HG03066 (cell line): ENCODE results near the gene MBP.
"Not testable (repeated sequence)": the region's sequence is repeated elsewhere in the genome, so short reads cannot be mapped to it uniquely, and the experiment has no call there.

Source experiments
- ATAC-seq: cut with Tn5 transposase; IDR thresholded peaks from one replicate; pipeline ENCODE4 v1.9.1; 2021; ENCODE audit warnings: low read depth; ENCODE audit not compliant: unreplicated experiment

MBP gene

GRCh38 chr18:76981396-76981968 lies 151.1 kb downstream of the MBP start:
- peak; percentile 42 for ATAC-seq

- peak; percentile 23 for ATAC-seq
These were observed 151.8 kb downstream of the MBP start for GRCh38 chr18:76980663-76981395.

DNA sequence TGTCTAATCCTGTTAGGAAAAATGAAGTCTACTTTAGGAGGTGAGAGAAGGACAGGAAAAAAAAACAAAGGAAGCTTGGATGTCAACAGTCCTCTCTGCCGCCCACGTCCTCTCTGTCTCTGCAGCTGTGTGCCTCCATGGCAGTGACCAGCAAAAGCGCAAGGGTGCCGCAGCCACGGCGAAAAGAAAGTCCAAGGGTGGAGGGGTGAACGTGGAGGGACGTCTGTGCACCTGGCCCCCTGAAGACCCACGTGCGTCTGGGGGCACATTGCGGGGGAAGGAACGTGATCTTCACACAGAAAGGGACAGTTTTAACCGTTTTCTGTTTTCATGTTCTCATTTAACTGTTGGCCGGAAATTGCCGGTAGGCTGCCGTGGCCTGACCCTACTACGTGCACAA lies 152.7 kb downstream of the MBP start:
- ATAC-seq = no peak

DNA sequence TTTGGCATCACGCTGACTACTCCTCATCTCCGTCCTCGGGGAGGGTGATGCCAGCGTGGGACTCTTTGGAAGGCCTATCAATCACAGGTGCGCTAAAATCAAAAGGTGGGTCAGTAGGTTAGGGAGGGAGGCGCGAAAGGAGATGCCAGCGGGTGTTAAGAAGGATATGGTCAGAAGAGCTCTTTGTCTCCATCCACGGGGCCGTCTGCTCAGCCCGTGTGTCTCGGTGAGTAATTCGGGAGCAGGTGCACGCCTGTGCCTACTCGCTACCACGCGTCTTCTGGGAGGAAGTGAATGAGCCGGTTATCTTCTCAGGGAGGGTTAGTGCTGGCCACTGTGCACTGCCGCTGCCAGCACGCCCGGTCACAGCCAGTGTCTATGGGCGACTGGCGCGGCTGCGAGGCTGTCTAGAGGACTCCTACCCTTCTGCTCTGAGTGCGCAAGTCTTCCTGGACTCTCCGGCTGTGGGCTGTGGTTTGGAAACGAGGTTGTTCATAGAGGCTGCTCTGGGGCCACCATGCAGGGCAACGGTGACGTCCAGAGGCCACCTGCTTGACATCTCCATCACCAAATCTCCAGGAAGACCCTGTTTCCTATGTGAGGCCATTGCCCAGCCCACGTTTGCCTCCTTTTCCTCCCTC lies 153.4 kb downstream of the MBP start:
- no peak for ATAC-seq

GRCh38 chr18:76978616-76979015 lies 154.0 kb downstream of the MBP start:
- ATAC-seq = no peak

GRCh38 chr18:76977684-76978232 lies 154.8 kb downstream of the MBP start:
- ATAC-seq = no peak

DNA sequence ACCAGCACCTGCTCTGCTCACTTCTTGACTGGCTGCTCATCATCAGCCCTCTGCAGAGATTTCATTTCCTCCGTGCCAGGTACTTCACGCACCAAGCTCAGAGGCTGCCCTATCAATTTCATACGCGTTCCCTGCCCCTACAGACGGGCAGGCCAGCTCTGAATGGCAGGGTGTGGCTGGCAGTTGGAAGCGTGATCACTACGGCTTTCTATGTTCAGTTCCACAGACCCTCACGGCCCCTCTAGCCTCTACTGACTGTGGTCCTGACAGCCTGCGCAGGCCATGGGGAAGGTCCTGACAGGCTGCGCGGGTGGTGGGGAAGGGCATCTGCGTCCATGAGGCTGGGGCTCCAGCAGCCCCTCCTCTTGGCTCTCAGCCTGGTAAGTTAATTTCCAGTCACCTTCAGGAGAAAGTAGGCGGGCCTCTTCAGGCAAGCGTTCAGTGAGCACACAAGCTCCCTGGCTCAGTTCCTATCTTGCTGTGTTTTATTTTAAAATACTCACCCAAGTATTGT lies 155.4 kb downstream of the MBP start:
- no peak for ATAC-seq

DNA sequence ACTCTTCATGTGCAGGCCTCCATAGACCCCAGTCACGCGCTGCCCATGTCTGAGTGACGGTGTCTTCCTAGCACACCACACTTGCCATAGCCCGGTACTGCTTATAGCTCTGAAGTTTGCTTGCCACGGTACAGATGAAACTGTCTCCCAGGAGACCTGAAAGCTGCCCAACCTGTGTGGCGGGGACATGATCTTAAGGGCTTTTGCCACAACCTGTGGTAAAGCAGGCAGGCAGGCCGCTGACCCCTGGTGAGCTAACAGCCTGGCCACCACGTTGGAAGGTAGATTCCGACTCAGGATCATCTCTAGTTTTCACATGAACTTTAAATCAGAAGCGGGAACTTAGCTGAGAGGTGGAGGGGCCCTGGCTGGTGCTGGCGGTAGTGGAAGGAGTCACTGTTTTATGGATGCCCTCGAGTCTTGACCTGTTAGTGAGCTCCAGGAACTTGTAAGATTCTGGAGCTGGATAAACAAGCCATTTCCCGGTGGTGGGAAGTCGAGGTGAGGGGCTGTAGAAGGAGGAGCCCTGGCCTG lies 156.9 kb downstream of the MBP start:
- ATAC-seq = no peak

DNA sequence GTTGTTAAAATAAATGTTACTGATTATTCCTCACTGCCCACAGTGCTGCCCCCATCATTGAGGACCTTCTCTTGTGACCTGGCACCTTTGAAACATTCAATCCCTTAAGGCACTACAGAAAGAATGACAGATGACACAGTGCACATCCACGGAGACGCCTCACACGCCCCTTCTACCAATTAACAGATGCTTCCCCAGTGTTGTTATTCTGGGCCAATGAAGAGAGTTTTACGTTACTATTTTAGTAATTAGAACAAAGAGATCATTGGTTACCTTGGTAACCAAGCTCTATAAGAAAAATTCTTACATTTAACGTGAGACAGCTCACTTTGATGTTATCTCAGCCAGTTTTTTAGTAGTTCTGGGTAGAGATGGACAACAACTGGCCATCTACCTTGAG lies 158.2 kb downstream of the MBP start:
- no peak for ATAC-seq

DNA sequence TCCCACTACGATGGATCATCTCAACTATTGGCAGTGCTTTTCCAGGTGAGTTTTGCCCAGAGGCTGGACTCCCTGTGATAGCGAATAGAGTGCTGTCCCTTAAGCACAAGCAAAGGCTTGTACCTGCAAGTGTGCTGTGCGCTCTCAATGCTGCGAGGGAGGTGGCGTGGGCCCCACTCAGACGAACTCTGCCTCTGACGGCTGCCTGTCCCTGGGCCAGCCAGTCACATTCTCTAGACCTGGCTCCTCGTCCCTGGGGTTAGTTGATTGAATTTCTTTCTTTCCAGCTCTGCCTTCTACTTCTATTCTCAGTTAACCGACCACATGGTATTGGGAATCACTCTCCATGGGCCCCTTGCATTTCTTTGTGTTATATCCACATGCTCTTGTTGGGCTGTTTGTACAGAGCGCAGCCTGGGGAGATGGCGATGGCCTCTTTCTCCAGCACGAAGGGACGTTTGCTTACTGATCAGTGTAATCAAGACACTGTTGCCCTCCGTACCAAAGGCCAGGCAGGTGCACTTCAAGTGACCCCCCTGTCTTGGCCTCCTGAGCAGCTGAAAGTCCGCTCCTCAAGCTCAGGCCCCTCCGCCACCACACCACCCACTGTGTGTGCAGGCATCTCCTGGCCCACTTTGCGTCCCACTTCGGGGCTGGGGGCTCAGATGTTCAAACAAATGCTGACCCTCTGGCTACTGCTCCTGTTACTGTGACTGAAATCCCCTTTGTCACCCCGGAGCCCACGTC lies 158.9 kb downstream of the MBP start:
- ATAC-seq = no peak

- no peak for ATAC-seq
These were observed 159.6 kb downstream of the MBP start for GRCh38 chr18:76972846-76973519.

GRCh38 chr18:76972241-76972640 lies 160.3 kb downstream of the MBP start:
- ATAC-seq = no peak

DNA sequence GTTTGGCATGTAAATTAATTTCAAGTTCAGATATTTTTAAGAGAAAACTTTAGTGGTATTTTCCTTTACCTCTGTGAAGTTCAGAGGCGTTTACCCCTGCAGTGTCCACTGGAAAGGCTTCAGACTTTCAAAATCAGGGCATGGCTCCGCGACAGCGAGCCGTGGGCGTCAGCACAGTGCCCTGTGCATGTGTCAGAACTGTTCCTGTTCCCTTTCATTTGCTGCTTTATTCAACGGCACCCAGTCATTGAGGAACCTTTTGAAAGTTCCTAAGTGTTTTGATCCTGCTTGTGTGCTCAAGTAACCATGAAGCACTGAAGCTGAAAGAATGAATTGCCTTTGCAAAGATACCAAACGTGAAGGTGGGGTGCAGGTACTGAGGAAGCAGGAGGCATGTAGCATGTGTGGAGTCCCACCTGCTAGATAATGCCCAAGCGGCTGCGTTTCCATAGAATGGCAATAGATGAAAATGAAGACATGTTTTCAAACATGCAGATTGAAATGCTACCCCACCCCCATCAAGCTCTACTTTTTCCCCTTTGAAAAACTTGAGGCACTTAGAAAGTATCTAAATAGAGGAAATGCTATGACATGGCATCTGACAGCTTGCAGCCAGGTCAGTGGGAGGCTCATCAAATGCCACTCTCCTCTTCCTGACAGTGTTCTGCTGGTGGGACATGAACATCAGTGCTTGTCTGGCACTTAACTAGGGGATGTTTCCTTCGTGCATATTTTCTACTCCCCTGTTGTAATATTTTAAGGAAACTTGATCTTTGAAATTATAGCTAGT lies 161.6 kb downstream of the MBP start:
- ATAC-seq = no peak

DNA sequence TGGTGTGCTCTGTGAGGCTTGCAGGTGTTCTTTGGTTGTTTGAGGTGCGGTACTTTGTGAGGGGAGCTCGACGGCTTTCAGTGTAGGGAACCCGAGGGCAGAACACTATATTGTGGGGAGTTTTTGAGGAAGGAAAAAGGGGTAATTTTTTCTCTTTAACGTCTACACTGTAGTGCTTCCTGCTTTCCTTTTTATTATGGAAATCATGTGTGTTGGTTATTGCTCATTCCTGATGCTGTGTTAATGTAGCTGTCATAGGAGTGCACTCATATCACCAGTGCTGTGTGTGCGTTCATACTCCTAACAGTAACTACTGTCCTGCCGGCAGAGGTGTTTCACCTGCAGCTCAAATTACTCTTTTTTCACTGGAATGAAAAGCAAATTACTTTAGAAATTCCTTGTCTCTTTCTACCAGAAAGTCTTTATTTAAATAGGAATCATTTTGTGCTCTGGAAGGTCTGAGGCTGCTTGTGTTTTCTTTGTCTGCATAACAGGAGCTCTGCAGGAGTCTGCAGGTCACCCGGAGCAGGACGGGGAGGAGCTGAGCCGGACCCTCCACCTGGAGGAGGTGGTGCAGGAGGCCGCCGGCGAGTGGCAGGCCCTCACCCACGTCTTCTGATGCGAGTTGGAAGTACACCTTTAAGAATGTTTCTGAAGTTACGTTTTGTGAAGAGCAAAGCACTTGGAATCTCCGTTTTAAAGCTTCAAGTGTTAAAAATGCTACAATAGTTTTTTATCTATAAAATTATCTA lies 164.7 kb downstream of the MBP start:
- ATAC-seq = no peak

DNA sequence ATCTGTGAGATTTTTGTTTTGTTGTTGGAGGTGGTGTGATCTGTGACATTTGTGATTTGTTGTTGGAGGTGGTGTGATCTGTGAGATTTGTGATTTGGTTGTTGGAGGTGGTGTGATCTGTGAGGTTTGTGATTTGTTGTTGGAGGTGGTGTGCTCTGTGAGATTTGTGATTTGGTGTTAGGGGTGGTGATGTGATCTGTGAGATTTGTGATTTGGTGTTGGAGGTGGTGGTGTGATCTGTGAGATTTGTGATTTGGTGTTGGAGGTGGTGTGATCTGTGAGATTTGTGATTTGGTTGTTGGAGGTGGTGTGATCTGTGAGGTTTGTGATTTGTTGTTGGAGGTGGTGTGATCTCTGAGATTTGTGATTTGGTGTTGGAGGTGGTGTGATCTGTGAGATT lies 165.3 kb downstream of the MBP start:
- ATAC-seq = not testable (repeated sequence)

DNA sequence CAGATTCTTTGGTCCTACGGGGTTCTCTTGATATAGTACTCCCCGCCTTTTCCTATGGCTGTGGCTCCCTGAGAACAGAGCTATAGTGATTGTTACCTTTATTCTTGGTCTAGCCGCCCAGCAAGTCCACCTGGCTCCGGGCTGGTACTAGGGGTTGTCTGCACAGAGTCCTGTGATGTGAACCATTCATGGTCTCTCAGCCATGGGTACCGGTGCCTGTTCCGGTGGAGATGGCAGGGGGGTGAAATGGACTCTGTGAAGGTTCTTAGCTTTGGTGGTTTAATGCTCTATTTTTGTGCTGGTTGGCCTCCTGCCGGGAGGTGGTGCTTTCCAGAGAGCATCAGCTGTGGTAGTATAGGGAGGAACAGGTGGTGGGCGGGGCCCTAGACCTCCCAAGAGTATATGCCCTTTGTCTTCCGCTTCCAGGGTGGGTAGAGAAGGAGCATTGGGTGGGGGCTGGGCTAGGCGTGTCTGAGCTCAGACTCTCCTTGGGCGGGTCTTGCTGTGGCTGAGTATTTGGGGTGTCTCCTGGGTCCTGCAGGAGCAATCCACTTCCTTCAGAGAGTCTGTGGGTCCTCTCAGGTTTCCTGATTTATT lies 166.9 kb downstream of the MBP start:
- peak; percentile 62 for ATAC-seq

GRCh38 chr18:76963936-76964335 lies 168.6 kb downstream of the MBP start:
- ATAC-seq = no peak

- no peak for ATAC-seq
These were observed 169.7 kb downstream of the MBP start for GRCh38 chr18:76962851-76963250.
